ENCODE results near the gene PPFIBP1. TPM values are rescaled to one million over a fixed set of nuclear protein-coding genes. Genes with fewer than 3 reads are reported as not detected.
A peak's percentile ranks its signal among the peaks of the same experiment; 100 is the strongest.

The PPFIBP1 gene
- 106 TPM for polyA plus RNA-seq (2013, experiment 1 of 2)
- polyA plus RNA-seq (2013, experiment 2 of 2), result 98.9 TPM

GRCh38 chr12:27523642-27524493, at the start of gene PPFIBP1:
Gene PPFIBP1, plus strand, starts transcription at chr12:27524206. Its CDS starts 109,191 bp downstream, at chr12:27633397.
- Histone ChIP-seq H3K9me3 (ENCODE audit: control insufficient read depth, low read length) (no peaks in the 10 kb centered on the region), H3K27ac (ENCODE audit: low read depth, low read length, severe bottlenecking) (peak within 1 kb of the TSS; percentile 94), H3K4me3 (ENCODE audit: extremely low read depth, insufficient read depth, low read length, poor library complexity, severe bottlenecking) (peak within 1 kb of the TSS; percentile 84), H3K36me3 (ENCODE audit: control insufficient read depth, insufficient read depth, low read length) (peaks cover 22% of the 10 kb centered on the region), H3K4me1 (ENCODE audit: control insufficient read depth, insufficient read depth, low read length, poor library complexity, severe bottlenecking) (peaks cover 32% of the 10 kb centered on the region)
- 0% methylated on average over 23 to 28 of the region's 41 CpGs for WGBS, 2 experiments (ENCODE audit: insufficient coverage in 2 of 2)

GRCh38 chr12:27474344-27474743, 49.7 kb upstream of the PPFIBP1 start:
- Histone ChIP-seq H3K4me1 (ENCODE audit: control insufficient read depth, insufficient read depth, low read length, poor library complexity, severe bottlenecking) (no peaks in the 10 kb centered on the region), H3K4me3 (ENCODE audit: extremely low read depth, insufficient read depth, low read length, poor library complexity, severe bottlenecking) (no peak overlapping the region), H3K27ac (ENCODE audit: low read depth, low read length, severe bottlenecking) (no peak overlapping the region), H3K36me3 (ENCODE audit: control insufficient read depth, insufficient read depth, low read length) (no peaks in the 10 kb centered on the region), H3K9me3 (ENCODE audit: control insufficient read depth, low read length) (peaks cover 15% of the 10 kb centered on the region)
- 79 to 81% methylated on average over 2 to 3 of the region's 3 CpGs for WGBS, 2 experiments (ENCODE audit: insufficient coverage in 2 of 2)

GRCh38 chr12:27477049-27477448, 47.0 kb upstream of the PPFIBP1 start:
- Histone ChIP-seq H3K27ac (ENCODE audit: low read depth, low read length, severe bottlenecking) (no peak overlapping the region), H3K9me3 (ENCODE audit: control insufficient read depth, low read length) (peaks cover 15% of the 10 kb centered on the region), H3K36me3 (ENCODE audit: control insufficient read depth, insufficient read depth, low read length) (no peaks in the 10 kb centered on the region), H3K4me3 (ENCODE audit: extremely low read depth, insufficient read depth, low read length, poor library complexity, severe bottlenecking) (no peak overlapping the region), H3K4me1 (ENCODE audit: control insufficient read depth, insufficient read depth, low read length, poor library complexity, severe bottlenecking) (no peaks in the 10 kb centered on the region)

GRCh38 chr12:27478949-27479348, 45.1 kb upstream of the PPFIBP1 start:
- no peak overlapping the region for H3K4me3 ChIP-seq (ENCODE audit: extremely low read depth, insufficient read depth, low read length, poor library complexity, severe bottlenecking)
- no peaks in the 10 kb centered on the region for H3K36me3 ChIP-seq (ENCODE audit: control insufficient read depth, insufficient read depth, low read length)
- no peak overlapping the region for H3K27ac ChIP-seq (ENCODE audit: low read depth, low read length, severe bottlenecking)
- no peaks in the 10 kb centered on the region for H3K4me1 ChIP-seq (ENCODE audit: control insufficient read depth, insufficient read depth, low read length, poor library complexity, severe bottlenecking)
- H3K9me3 ChIP-seq (ENCODE audit: control insufficient read depth, low read length), result peaks cover 15% of the 10 kb centered on the region

GRCh38 chr12:27480016-27480415, 44.0 kb upstream of the PPFIBP1 start:
- no peak overlapping the region for H3K4me3 ChIP-seq (ENCODE audit: extremely low read depth, insufficient read depth, low read length, poor library complexity, severe bottlenecking)
- no peaks in the 10 kb centered on the region for H3K4me1 ChIP-seq (ENCODE audit: control insufficient read depth, insufficient read depth, low read length, poor library complexity, severe bottlenecking)
- no peaks in the 10 kb centered on the region for H3K36me3 ChIP-seq (ENCODE audit: control insufficient read depth, insufficient read depth, low read length)
- WGBS, 2 experiments (ENCODE audit: insufficient coverage in 2 of 2), result 80% methylated on average over 1 of the region's 1 CpG; no CpG with 5 or more reads in 1 of the 2 experiments
- H3K27ac ChIP-seq (ENCODE audit: low read depth, low read length, severe bottlenecking), result no peak overlapping the region
- peaks cover 15% of the 10 kb centered on the region for H3K9me3 ChIP-seq (ENCODE audit: control insufficient read depth, low read length)

GRCh38 chr12:27486961-27487360, 37.0 kb upstream of the PPFIBP1 start:
- Histone ChIP-seq H3K4me3 (ENCODE audit: extremely low read depth, insufficient read depth, low read length, poor library complexity, severe bottlenecking) (no peak overlapping the region), H3K27ac (ENCODE audit: low read depth, low read length, severe bottlenecking) (no peak overlapping the region), H3K9me3 (ENCODE audit: control insufficient read depth, low read length) (no peaks in the 10 kb centered on the region), H3K4me1 (ENCODE audit: control insufficient read depth, insufficient read depth, low read length, poor library complexity, severe bottlenecking) (no peaks in the 10 kb centered on the region), H3K36me3 (ENCODE audit: control insufficient read depth, insufficient read depth, low read length) (no peaks in the 10 kb centered on the region)

GRCh38 chr12:27488479-27488878, 35.5 kb upstream of the PPFIBP1 start:
- Histone ChIP-seq H3K4me1 (ENCODE audit: control insufficient read depth, insufficient read depth, low read length, poor library complexity, severe bottlenecking) (peaks cover 1% of the 10 kb centered on the region), H3K4me3 (ENCODE audit: extremely low read depth, insufficient read depth, low read length, poor library complexity, severe bottlenecking) (no peak overlapping the region), H3K27ac (ENCODE audit: low read depth, low read length, severe bottlenecking) (no peak overlapping the region), H3K36me3 (ENCODE audit: control insufficient read depth, insufficient read depth, low read length) (no peaks in the 10 kb centered on the region), H3K9me3 (ENCODE audit: control insufficient read depth, low read length) (no peaks in the 10 kb centered on the region)
- WGBS, 2 experiments (ENCODE audit: insufficient coverage in 2 of 2), result 75 to 100% methylated on average over 1 to 2 of the region's 5 CpGs

GRCh38 chr12:27491226-27491625, 32.8 kb upstream of the PPFIBP1 start:
- WGBS, 2 experiments (ENCODE audit: insufficient coverage in 2 of 2), result no CpG with 5 or more reads among the region's 2 CpGs
- no peak overlapping the region for H3K27ac ChIP-seq (ENCODE audit: low read depth, low read length, severe bottlenecking)

GRCh38 chr12:27493260-27493940, 30.6 kb upstream of the PPFIBP1 start:
- H3K9me3 ChIP-seq (ENCODE audit: control insufficient read depth, low read length), result no peaks in the 10 kb centered on the region
- no peak overlapping the region for H3K4me3 ChIP-seq (ENCODE audit: extremely low read depth, insufficient read depth, low read length, poor library complexity, severe bottlenecking)
- peaks cover 6% of the 10 kb centered on the region for H3K4me1 ChIP-seq (ENCODE audit: control insufficient read depth, insufficient read depth, low read length, poor library complexity, severe bottlenecking)
- H3K27ac ChIP-seq (ENCODE audit: low read depth, low read length, severe bottlenecking), result no peak overlapping the region
- H3K36me3 ChIP-seq (ENCODE audit: control insufficient read depth, insufficient read depth, low read length), result no peaks in the 10 kb centered on the region
- WGBS, 2 experiments (ENCODE audit: insufficient coverage in 2 of 2), result 90% methylated on average over 2 of the region's 6 CpGs; no CpG with 5 or more reads in 1 of the 2 experiments

More at GRCh38 chr12:27491226-27491625, 32.8 kb upstream of the PPFIBP1 start:
- Histone ChIP-seq H3K4me3 (ENCODE audit: extremely low read depth, insufficient read depth, low read length, poor library complexity, severe bottlenecking) (no peak overlapping the region), H3K36me3 (ENCODE audit: control insufficient read depth, insufficient read depth, low read length) (no peaks in the 10 kb centered on the region), H3K4me1 (ENCODE audit: control insufficient read depth, insufficient read depth, low read length, poor library complexity, severe bottlenecking) (peaks cover 6% of the 10 kb centered on the region), H3K9me3 (ENCODE audit: control insufficient read depth, low read length) (no peaks in the 10 kb centered on the region)

- Histone ChIP-seq H3K27ac (ENCODE audit: low read depth, low read length, severe bottlenecking) (no peak overlapping the region), H3K4me3 (ENCODE audit: extremely low read depth, insufficient read depth, low read length, poor library complexity, severe bottlenecking) (no peak overlapping the region), H3K4me1 (ENCODE audit: control insufficient read depth, insufficient read depth, low read length, poor library complexity, severe bottlenecking) (peaks cover 6% of the 10 kb centered on the region), H3K9me3 (ENCODE audit: control insufficient read depth, low read length) (no peaks in the 10 kb centered on the region), H3K36me3 (ENCODE audit: control insufficient read depth, insufficient read depth, low read length) (no peaks in the 10 kb centered on the region)
- WGBS, 2 experiments (ENCODE audit: insufficient coverage in 2 of 2), result 80 to 88% methylated on average over 2 to 3 of the region's 3 CpGs
These were observed 26.6 kb upstream of the PPFIBP1 start for GRCh38 chr12:27497446-27497845.

GRCh38 chr12:27498149-27498548, 25.9 kb upstream of the PPFIBP1 start:
- no peak overlapping the region for H3K27ac ChIP-seq (ENCODE audit: low read depth, low read length, severe bottlenecking)
- H3K9me3 ChIP-seq (ENCODE audit: control insufficient read depth, low read length), result no peaks in the 10 kb centered on the region
- no peaks in the 10 kb centered on the region for H3K36me3 ChIP-seq (ENCODE audit: control insufficient read depth, insufficient read depth, low read length)
- H3K4me3 ChIP-seq (ENCODE audit: extremely low read depth, insufficient read depth, low read length, poor library complexity, severe bottlenecking), result no peak overlapping the region
- H3K4me1 ChIP-seq (ENCODE audit: control insufficient read depth, insufficient read depth, low read length, poor library complexity, severe bottlenecking), result peaks cover 6% of the 10 kb centered on the region
- 95 to 98% methylated on average over 4 of the region's 4 CpGs for WGBS, 2 experiments (ENCODE audit: insufficient coverage in 2 of 2)
